ENCODE measurements around the gene FRMD6. TPM values are rescaled to one million over a fixed set of nuclear protein-coding genes. Genes with fewer than 3 reads are reported as not detected.

Gene FRMD6
- total and polyA plus RNA-seq, 2 experiments from 2014 or later, result 5.4 to 18.7 TPM

GRCh38 chr14:51603495-51603894, 48.2 kb upstream of the FRMD6 start:
- Histone ChIP-seq H3K9me2 (ENCODE audit: insufficient read depth) (peaks cover 12% of the 10 kb centered on the region), H3K79me2 (replicated peaks; ENCODE audit: insufficient read depth) (no peaks in the 10 kb centered on the region), H3K4me2 (no peak overlapping the region), H4K20me1 (replicated peaks; ENCODE audit: insufficient read depth) (no peaks in the 10 kb centered on the region), H3F3A (replicated peaks; ENCODE audit: low read depth) (no peaks in the 10 kb centered on the region), H3K4me3 (no peak overlapping the region), H3K36me3 (ENCODE audit: insufficient read depth) (no peaks in the 10 kb centered on the region), H3K27ac (ENCODE audit: low read depth) (no peak overlapping the region), H2AFZ (no peak overlapping the region), H3K27me3 (ENCODE audit: insufficient read depth) (no peaks in the 10 kb centered on the region), H3K4me1 (ENCODE audit: insufficient read depth) (peaks cover 16% of the 10 kb centered on the region)
- ATAC-seq, result no peak
- no peak for DNase-seq (ENCODE audit: low spot score)
- Mint-ChIP-seq H3K9me3 (no peaks in the 10 kb centered on the region), H3K4me3 (no peak overlapping the region), H3K27me3 (ENCODE audit: insufficient read depth, low read depth, poor library complexity) (no peaks in the 10 kb centered on the region), H3K4me1 (peaks cover 21% of the 10 kb centered on the region; the same call in 2 of the 3 replicates), H3K27ac (no peak overlapping the region), H3K36me3 (ENCODE audit: low read depth) (no peaks in the 10 kb centered on the region)
- TF ChIP-seq JUNB (IDR thresholded peaks at IDR 0.05; ENCODE audit: unreplicated experiment), result no peak
- TF ChIP-seq ZNF114 (CRISPR knock-in tag; IDR thresholded peaks at IDR 0.05), result no peak
- TF ChIP-seq ZNF331 (CRISPR knock-in tag; IDR thresholded peaks at IDR 0.05; ENCODE audit: low read depth), result no peak
- no peak for TF ChIP-seq CREB1 (CRISPR knock-in tag; IDR thresholded peaks at IDR 0.05; ENCODE audit: low read depth)
- TF ChIP-seq ETS1 (IDR thresholded peaks at IDR 0.05), result no peak
- TF ChIP-seq ZNF462 (CRISPR knock-in tag; IDR thresholded peaks at IDR 0.05), result no peak
- no peak for TF ChIP-seq STAT1 (IDR thresholded peaks at IDR 0.05; ENCODE audit: unreplicated experiment)
- TF ChIP-seq REST (IDR thresholded peaks at IDR 0.05; ENCODE audit: unreplicated experiment), result no peak
- no peak for TF ChIP-seq POLR2AphosphoS5 (IDR thresholded peaks at IDR 0.05; ENCODE audit: low read depth)
- TF ChIP-seq EZH2 (IDR thresholded peaks at IDR 0.05; ENCODE audit: low read depth, unreplicated experiment), result no peak
- TF ChIP-seq EZH2phosphoT487 (IDR thresholded peaks at IDR 0.05; ENCODE audit: unreplicated experiment), result no peak
- no peak for TF ChIP-seq NANOG (IDR thresholded peaks at IDR 0.05; ENCODE audit: borderline replicate concordance)
- TF ChIP-seq CTCF (conservative IDR thresholded peaks at IDR 0.05; ENCODE audit: low read depth in 2 of 2), result no peak
